Measurements from ENCODE around the gene CDC42EP4.

- TF ChIP-seq CTCF (IDR thresholded peaks at IDR 0.05) (no peak), POLR2A (IDR thresholded peaks at IDR 0.05) (no peak)
Observed at GRCh38 chr17:73350864-73351263, 39.1 kb upstream of the CDC42EP4 start.
